ENCODE results near the gene FOXS1.
A peak's percentile ranks its signal among the peaks of the same experiment; 100 is the strongest.

Gene FOXS1

GRCh38 chr20:31824554-31825313 is 20.7 kb downstream of the FOXS1 start:
- ChIA-PET POLR2A (no interaction called here), CTCF (interaction anchor here (1.1 to 15.0 kb wide), 10 partner anchors 11 to 264 kb away, joined by 3 to 154 read pairs (median 18); partner anchors contain the start of genes FOXS1 and PDRG1)
- no peak for DNase-seq (ENCODE audit: extremely low spot score)
- TF ChIP-seq, protein P1, sequence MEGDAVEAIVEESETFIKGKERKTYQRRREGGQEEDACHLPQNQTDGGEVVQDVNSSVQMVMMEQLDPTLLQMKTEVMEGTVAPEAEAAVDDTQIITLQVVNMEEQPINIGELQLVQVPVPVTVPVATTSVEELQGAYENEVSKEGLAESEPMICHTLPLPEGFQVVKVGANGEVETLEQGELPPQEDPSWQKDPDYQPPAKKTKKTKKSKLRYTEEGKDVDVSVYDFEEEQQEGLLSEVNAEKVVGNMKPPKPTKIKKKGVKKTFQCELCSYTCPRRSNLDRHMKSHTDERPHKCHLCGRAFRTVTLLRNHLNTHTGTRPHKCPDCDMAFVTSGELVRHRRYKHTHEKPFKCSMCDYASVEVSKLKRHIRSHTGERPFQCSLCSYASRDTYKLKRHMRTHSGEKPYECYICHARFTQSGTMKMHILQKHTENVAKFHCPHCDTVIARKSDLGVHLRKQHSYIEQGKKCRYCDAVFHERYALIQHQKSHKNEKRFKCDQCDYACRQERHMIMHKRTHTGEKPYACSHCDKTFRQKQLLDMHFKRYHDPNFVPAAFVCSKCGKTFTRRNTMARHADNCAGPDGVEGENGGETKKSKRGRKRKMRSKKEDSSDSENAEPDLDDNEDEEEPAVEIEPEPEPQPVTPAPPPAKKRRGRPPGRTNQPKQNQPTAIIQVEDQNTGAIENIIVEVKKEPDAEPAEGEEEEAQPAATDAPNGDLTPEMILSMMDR (IDR thresholded peaks at IDR 0.05; ENCODE audit: control extremely low read depth, extremely low read depth, low read depth, missing control alignments): no peak

DNA sequence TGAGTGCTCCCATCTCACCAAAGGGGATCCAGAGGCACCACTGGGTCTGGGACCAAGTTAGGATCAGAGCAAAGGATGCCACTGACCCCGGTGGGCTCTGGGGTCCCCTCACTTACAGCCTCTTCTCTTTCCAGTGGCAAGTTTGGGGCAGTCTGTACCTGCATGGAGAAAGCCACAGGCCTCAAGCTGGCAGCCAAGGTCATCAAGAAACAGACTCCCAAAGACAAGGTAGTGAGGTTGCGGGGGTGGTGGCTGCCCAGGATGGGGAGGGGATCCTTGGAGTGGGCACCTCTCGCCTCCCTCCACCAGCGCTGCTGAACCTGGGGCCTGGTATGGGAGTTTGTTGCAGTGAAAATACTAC is 21.3 kb downstream of the FOXS1 start:
- CTCF ChIA-PET: interaction anchor here (1.1 to 15.0 kb wide), 11 partner anchors 10 to 263 kb away, joined by 3 to 154 read pairs (median 31); partner anchors contain the start of genes FOXS1 and PDRG1
- POLR2A ChIA-PET: no interaction called here
- no peak for DNase-seq (ENCODE audit: extremely low spot score)
- TF ChIP-seq, protein P1 (IDR thresholded peaks at IDR 0.05; ENCODE audit: control extremely low read depth, extremely low read depth, low read depth, missing control alignments): no peak

DNA sequence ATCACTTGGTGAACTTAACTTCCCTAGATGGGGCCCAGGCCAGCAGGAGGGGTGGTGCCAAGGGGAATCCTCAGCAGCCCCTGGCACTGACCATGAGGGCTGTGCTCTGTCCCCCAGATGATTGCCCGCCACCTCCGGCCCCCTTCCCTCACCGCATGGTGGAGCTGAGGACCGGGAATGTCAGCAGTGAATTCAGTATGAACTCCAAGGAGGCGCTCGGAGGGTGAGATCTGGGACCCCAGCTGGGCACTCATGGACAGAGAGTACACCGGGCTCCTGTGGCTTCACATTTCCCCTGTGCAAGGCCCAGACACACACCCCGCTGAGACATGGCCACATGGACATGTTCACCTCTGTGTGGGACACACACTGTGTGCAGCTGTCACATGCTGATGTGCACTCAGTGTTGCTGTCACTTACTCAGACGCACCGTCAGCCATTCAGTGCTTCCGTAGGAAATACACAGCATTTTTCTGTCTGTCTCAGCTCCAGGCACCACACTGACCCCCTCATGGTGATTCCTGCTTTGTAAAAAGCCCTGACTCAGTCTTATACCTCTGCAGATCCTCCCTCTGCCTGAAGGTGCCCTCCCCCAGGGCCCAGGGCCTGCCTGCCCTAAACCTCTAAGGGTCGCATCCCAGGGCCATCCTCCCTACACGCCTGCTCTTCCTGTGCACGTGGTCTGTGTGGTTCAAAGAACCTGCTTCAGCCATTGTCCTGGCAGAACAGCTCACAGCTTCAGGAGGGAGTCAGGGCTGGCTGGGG is 21.9 kb downstream of the FOXS1 start:
- POLR2A ChIA-PET: no interaction called here
- TF ChIP-seq, protein P1 (IDR thresholded peaks at IDR 0.05; ENCODE audit: control extremely low read depth, extremely low read depth, low read depth, missing control alignments): no peak
- no peak for DNase-seq (ENCODE audit: extremely low spot score)
- CTCF ChIA-PET: interaction anchor here (0.6 to 15.0 kb wide), 47 partner anchors 9 to 955 kb away, joined by 3 to 154 read pairs (median 4); partner anchors contain the start of genes BCL2L1, FOXS1 and PDRG1

GRCh38 chr20:31822421-31823330 is 22.7 kb downstream of the FOXS1 start:
- ChIA-PET POLR2A (no interaction called here), CTCF (interaction anchor here (0.6 to 15.0 kb wide), 49 partner anchors 9 to 956 kb away, joined by 3 to 154 read pairs (median 4); partner anchors contain the start of genes BCL2L1, FOXS1 and PDRG1)
- TF ChIP-seq, protein P1 (IDR thresholded peaks at IDR 0.05; ENCODE audit: control extremely low read depth, extremely low read depth, low read depth, missing control alignments): peak; percentile 96
- DNase-seq (ENCODE audit: extremely low spot score): peak; percentile 92

GRCh38 chr20:31821427-31821826 is 24.0 kb downstream of the FOXS1 start:
- CTCF ChIA-PET: interaction anchor here (4.6 to 15.0 kb wide), 5 partner anchors 13 to 210 kb away, joined by 42 to 154 read pairs (median 61); partner anchors contain the start of gene FOXS1
- TF ChIP-seq, protein P1 (IDR thresholded peaks at IDR 0.05; ENCODE audit: control extremely low read depth, extremely low read depth, low read depth, missing control alignments): no peak
- POLR2A ChIA-PET: no interaction called here
- no peak for DNase-seq (ENCODE audit: extremely low spot score)

Data from GM10248 (cell line).